K562 (cell line): ENCODE measurements around the gene FERMT3. TPM values are rescaled to one million over a fixed set of nuclear protein-coding genes. Genes with fewer than 3 reads are reported as not detected.
A peak's percentile ranks its signal among the peaks of the same experiment; 100 is the strongest.

Source experiments
- ATAC-seq: fragments of 200-7000 bp; cut with Tn5 transposase; 3 replicates; pipeline ENCODE4 v1.9.1; 2020; ENCODE audit warnings: moderate library complexity
- BruUV-seq: library from RNA; stranded (reverse); fragments of 400-500 nt; replicated peaks from 2 replicates; lab custom pipeline; 2021; lab: Mats Ljungman, UMichigan
- CTCF ChIA-PET: fragments of 300-600 bp; formaldehyde crosslinking; extraction: SDS; loops from one replicate; lab custom pipeline; 2021; ENCODE audit warnings: low intra/inter-chr PET ratio; lab: Yijun Ruan, JAX
- POLR2A ChIA-PET: fragments of 300-600, 350-650 bp; sonication (Branson Sonifier 250); formaldehyde crosslinking; extraction: SDS; loops from one replicate; lab custom pipeline; 2021; ENCODE audit warnings: antibody characterized with exemption, inconsistent platforms; lab: Yijun Ruan, JAX
- DNase-seq, 4 experiments: peaks; one replicate each; pipeline versions ENCODE4 v3.0.0 to v3.0.0-alpha.2; 2011 to 2018; ENCODE audit warnings: low spot score in 3 of 4, mixed read lengths in 3 of 4; ENCODE audit errors: extremely low read depth in 1 of 4
- FAIRE-seq: peaks from 2 replicates; lab custom pipeline; 2011; peaks lifted over from hg19 to GRCh38; lab: Jason Lieb, UNC
- H2AFZ ChIP-seq: 2 replicates; pipeline ENCODE4 v1.6.0; 2011; ENCODE audit warnings: low read depth, low read length, control low read depth, inconsistent platforms
- H3K27ac ChIP-seq: fragments of 200-600 bp; 3 replicates; pipeline ENCODE4 v1.8.0; 2011; ENCODE audit warnings: low read depth, mild to moderate bottlenecking, control low read depth, inconsistent platforms, low read length, moderate library complexity, mixed read lengths; ENCODE audit errors: extremely low read depth
- H3K27me3 ChIP-seq, 2 experiments: fragments of 300-600 bp in 1 of 2; 2 replicates in 1 of 2; 3 replicates in 1 of 2; pipeline versions ENCODE4 v1.6.0 to v1.8.0; 2011; ENCODE audit warnings: inconsistent platforms in 2 of 2, low read length in 2 of 2, mild to moderate bottlenecking in 1 of 2, mixed read lengths in 1 of 2, moderate library complexity in 1 of 2; ENCODE audit not compliant: control insufficient read depth in 2 of 2, insufficient read depth in 2 of 2
- H3K36me3 ChIP-seq: fragments of 300-600 bp; 3 replicates; pipeline ENCODE4 v1.8.0; 2011; ENCODE audit warnings: mild to moderate bottlenecking, low read length, inconsistent platforms; ENCODE audit not compliant: control insufficient read depth, insufficient read depth
- H3K4me1 ChIP-seq, 2 experiments: fragments of 200-600 bp in 1 of 2; replicated peaks in 1 of 2; 2 replicates in 1 of 2; 3 replicates in 1 of 2; pipeline versions ENCODE4 v1.5.1 to v1.8.0; 2011; ENCODE audit warnings: inconsistent platforms in 2 of 2, low read length in 2 of 2, mild to moderate bottlenecking in 1 of 2, mixed read lengths in 1 of 2, moderate library complexity in 1 of 2; ENCODE audit not compliant: control insufficient read depth in 2 of 2, insufficient read depth in 2 of 2
- H3K4me2 ChIP-seq: 2 replicates; pipeline ENCODE4 v1.6.1; 2011; ENCODE audit warnings: low read length, control low read depth, inconsistent platforms, mixed read lengths; ENCODE audit not compliant: insufficient read depth
- H3K4me3 ChIP-seq: fragments of 200-600 bp; sonication (generic), shearing (Covaris generic); 2 replicates; pipeline ENCODE4 v1.5.1; 2016; ENCODE audit warnings: control low read depth, inconsistent platforms
- H3K79me2 ChIP-seq: fragments of 200-600 bp; 3 replicates; pipeline ENCODE4 v1.8.0; 2011; ENCODE audit warnings: low read length, inconsistent platforms; ENCODE audit not compliant: control insufficient read depth, insufficient read depth
- H3K9ac ChIP-seq, 2 experiments: 2 replicates each; pipeline versions ENCODE4 v1.6.0 to v1.6.1; 2011; ENCODE audit warnings: low read depth in 2 of 2, low read length in 2 of 2, control low read depth in 1 of 2, inconsistent platforms in 1 of 2, mild to moderate bottlenecking in 1 of 2, mixed read lengths in 1 of 2; ENCODE audit not compliant: insufficient read depth in 1 of 2
- H3K9me1 ChIP-seq: one replicate; pipeline ENCODE4 v1.6.0; 2011; ENCODE audit warnings: inconsistent platforms, mild to moderate bottlenecking, low read length, moderate library complexity; ENCODE audit not compliant: control insufficient read depth, insufficient read depth
- H3K9me3 ChIP-seq: replicated peaks from 2 replicates; pipeline ENCODE4 v1.5.1; 2011; ENCODE audit warnings: low read depth, low read length, inconsistent platforms; ENCODE audit not compliant: control insufficient read depth, insufficient read depth
- H4K20me1 ChIP-seq: replicated peaks from 2 replicates; pipeline ENCODE4 v1.6.1; 2011; ENCODE audit warnings: low read length, inconsistent platforms, mixed read lengths; ENCODE audit not compliant: control insufficient read depth, insufficient read depth
- DMBX1 ChIP-seq: fragments of 250-450 bp; sonication (Bioruptor Pico); IDR thresholded peaks from 2 replicates; pipeline ENCODE4 v1.8.0; 2022; ENCODE audit warnings: inconsistent platforms, mild to moderate bottlenecking, moderate library complexity, borderline replicate concordance
- HES1 ChIP-seq: fragments of 450-650 bp; IDR thresholded peaks from 2 replicates; pipeline ENCODE4 v1.6.1; 2016; ENCODE audit warnings: low read depth, mild to moderate bottlenecking, moderate library complexity
- HSF4 ChIP-seq: fragments of 250-450 bp; sonication (Bioruptor Pico); IDR thresholded peaks from 2 replicates; pipeline ENCODE4 v2.1.2; 2022; ENCODE audit warnings: mild to moderate bottlenecking, moderate library complexity, borderline replicate concordance
- ILK ChIP-seq: fragments of 450-650 bp; IDR thresholded peaks from 2 replicates; pipeline ENCODE4 v1.6.1; 2016; ENCODE audit warnings: missing genetic modification characterization, low read depth, mild to moderate bottlenecking, missing compliant biosample characterization, moderate library complexity, borderline replicate concordance
- MEF2A ChIP-seq: IDR thresholded peaks from 2 replicates; pipeline ENCODE4 v1.6.1; 2011; ENCODE audit warnings: low read depth, mild to moderate bottlenecking, low read length, moderate library complexity; ENCODE audit not compliant: control insufficient read depth
- MXI1 ChIP-seq: IDR thresholded peaks from 2 replicates; pipeline ENCODE4 v1.6.1; 2011; ENCODE audit warnings: low read depth, mild to moderate bottlenecking, improper control_type of control experiment, low read length
- NR4A1 ChIP-seq, 2 experiments: fragments of 250-450 bp in 1 of 2; fragments of 450-650 bp in 1 of 2; sonication (Bioruptor Pico) in 1 of 2; IDR thresholded peaks; 2 replicates each; pipeline versions ENCODE4 v1.4.0 to v1.6.1; 2016 to 2020; ENCODE audit warnings: mild to moderate bottlenecking in 2 of 2, missing compliant biosample characterization in 1 of 2, missing genetic modification characterization in 1 of 2, moderate library complexity in 1 of 2
- RFX7 ChIP-seq: fragments of 250-450 bp; sonication (Bioruptor Pico); IDR thresholded peaks from 2 replicates; pipeline ENCODE4 v1.5.1; 2021; ENCODE audit warnings: mild to moderate bottlenecking
- RNF219 ChIP-seq: fragments of 250-450 bp; sonication (Bioruptor Pico); IDR thresholded peaks from 2 replicates; pipeline ENCODE4 v1.5.0; 2022; ENCODE audit warnings: mild to moderate bottlenecking
- STAT5A ChIP-seq: IDR thresholded peaks from 2 replicates; pipeline ENCODE4 v1.6.1; 2012; ENCODE audit warnings: low read length, inconsistent platforms, borderline replicate concordance
- TCF3 ChIP-seq: sonication (generic); formaldehyde crosslinking; IDR thresholded peaks from 2 replicates; pipeline ENCODE4 v1.4.0; 2020; ENCODE audit warnings: mild to moderate bottlenecking, missing genetic modification reagents
- ZFP30 ChIP-seq: fragments of 250-450 bp; sonication (Bioruptor Pico); IDR thresholded peaks from 2 replicates; pipeline ENCODE4 v1.8.0; 2022; ENCODE audit warnings: moderate library complexity, mild to moderate bottlenecking, inconsistent platforms, borderline replicate concordance
- ZNF24 ChIP-seq: fragments of 450-650 bp; IDR thresholded peaks from 2 replicates; pipeline ENCODE4 v1.6.1; 2016
- ZNF586 ChIP-seq: fragments of 450-650 bp; formaldehyde crosslinking; conservative IDR thresholded peaks from 2 replicates; pipeline ENCODE4 v1.4.0; 2020; ENCODE audit warnings: mild to moderate bottlenecking, moderate library complexity
- WGBS: fragments of 100-300 bp; shearing (Covaris generic); methylation state at CpG from one replicate; pipeline ENCODE4 v1.1.6; 2016; ENCODE audit warnings: low coverage, mixed read lengths; ENCODE audit not compliant: insufficient coverage; ENCODE audit errors: missing lambda C conversion rate; 5-methylcytosine and 5-hydroxymethylcytosine counted together
- in situ Hi-C: fragments of 300-500 bp; cut with MboI; formaldehyde crosslinking; loops from 4 replicates; pipeline ENCODE4 v1.15.0; 2018; ENCODE audit warnings: inconsistent platforms, mixed read lengths
- intact Hi-C: fragments of 100-400 bp; cut with micrococcal nuclease; formaldehyde crosslinking; loops from 2 replicates; pipeline ENCODE4 v1.14.2; 2022
- polyA plus RNA-seq, 8 experiments: library from polyadenylated mRNA; depleted of rRNA in 4 of 8; stranded (reverse) in 5 of 8; unstranded in 3 of 8; fragments of >200 nt; fragmentation: Nextera tagmentation in 2 of 8; fragmentation: Illumina TruSeq in 1 of 8; extraction: Ambion mirVana in 2 of 8; extraction: Trizol in 1 of 8; gene quantifications; 2 replicates each; pipeline versions ENCODE4 v1.2.1 to v1.2.3, GENCODE V29; 2011 to 2014; ENCODE audit warnings: inconsistent platforms in 1 of 8, missing spikeins in 1 of 8
- total RNA-seq, 7 experiments: library from RNA; depleted of rRNA in 6 of 7; stranded (reverse); fragments of >200 nt in 6 of 7; fragmentation: Illumina TruSeq in 2 of 7; extraction: Trizol in 2 of 7; gene quantifications; 2 replicates each; pipeline versions ENCODE4 v1.2.1 to v1.2.3, GENCODE V29; 2011 to 2021; ENCODE audit warnings: low replicate concordance in 1 of 7

FERMT3 gene
- total and polyA plus RNA-seq, 9 of the 15 experiments (the other 6 are each of a cell fraction or from before 2014, with no cell fraction given), result 3.2 to 275 (median 79.7) TPM

GRCh38 chr11:64185175-64185692 lies 21.3 kb upstream of the FERMT3 start:
- DNase-seq (peak in 1 of 4 experiments; percentile 86), ATAC-seq (peak; percentile 64), FAIRE-seq (no peak)
- Histone ChIP-seq H3K27ac (peak overlapping the region; percentile 89), H4K20me1 (no peaks in the 10 kb centered on the region), H3K9me3 (no peaks in the 10 kb centered on the region), H3K27me3 (no peaks in the 10 kb centered on the region), H3K4me3 (peak overlapping the region; percentile 70), H3K9ac (peak overlapping the region; percentile 84 to 99), H2AFZ (peak overlapping the region; percentile 72), H3K79me2 (peaks cover 32% of the 10 kb centered on the region), H3K9me1 (no peaks in the 10 kb centered on the region), H3K4me2 (peak overlapping the region; percentile 97), H3K36me3 (peaks cover 5% of the 10 kb centered on the region), H3K4me1 (peaks cover 26 to 55% of the 10 kb centered on the region in 2 experiments)
- WGBS, result under 1% methylated on average over 45 of the region's 52 CpGs
- in situ Hi-C loops, result no loop called here
- POLR2A ChIA-PET, result interaction anchor here (0.6 to 2.2 kb wide), 19 partner anchors 11 to 1514 kb away, joined by 3 to 29 read pairs (median 4); partner anchors contain the start of genes FERMT3, NUDT22, PPP1R14B and PRDX5
- intact Hi-C loops, result loop anchor here (2.0 to 5.0 kb wide), 3 partner anchors 46 to 172 kb away; partner anchors contain the start of genes CATSPERZ, DNAJC4 and RPS6KA4
- TSS peak; percentile 79 for BruUV-seq
- CTCF ChIA-PET, result no interaction called here
- TF ChIP-seq ILK (tag) (no peak), ZNF586 (CRISPR knock-in tag) (0 out of 2 replicates have a peak, but pooled peaks have one; percentile 63), DMBX1 (CRISPR knock-in tag) (peak; percentile 58; the same call in 1 of the 2 replicates), ZFP30 (CRISPR knock-in tag) (no peak), ZNF24 (no peak; the same call in 1 of the 2 replicates), HES1 (no peak), STAT5A (no peak), TCF3 (CRISPR knock-in tag) (no peak), RNF219 (CRISPR knock-in tag) (no peak), MEF2A (no peak), RFX7 (no peak), NR4A1 (CRISPR knock-in tag; IDR thresholded peaks at IDR 0.05) (no peak), NR4A1 (tag; IDR thresholded peaks at IDR 0.05) (peak; percentile 52; the same call in 1 of the 2 replicates), HSF4 (no peak), MXI1 (no peak)
